Measurements from ENCODE around the gene TANGO2.

GRCh38 chr22:20002128-20002527 is 18.8 kb upstream of the TANGO2 start:
- TF ChIP-seq YY1 (IDR thresholded peaks at IDR 0.05; ENCODE audit: insufficient read depth, insufficient read length) (no peak), SUZ12 (IDR thresholded peaks at IDR 0.05; ENCODE audit: extremely low read depth, insufficient read depth, insufficient read length) (no peak), ZNF274 (IDR thresholded peaks at IDR 0.05; ENCODE audit: low read depth, low read length) (no peak)
